HepG2 (cell line): ENCODE measurements around the gene SEMA4B. TPM values are rescaled to one million over a fixed set of nuclear protein-coding genes. Genes with fewer than 3 reads are reported as not detected.

ENCODE experiments used
- CERS6 ChIP-seq: sonication (generic); formaldehyde crosslinking; IDR thresholded peaks from 2 replicates; pipeline ENCODE4 v1.5.0; 2020; ENCODE audit warnings: missing genetic modification reagents
- HDAC6 ChIP-seq: fragments of 200-600 bp; sonication (generic); IDR thresholded peaks from 2 replicates; pipeline ENCODE4 v1.7.0; 2017; ENCODE audit warnings: mild to moderate bottlenecking, antibody characterized with exemption, low read length, low read depth
- HNRNPH1 ChIP-seq: fragments of 200-400 bp; formaldehyde crosslinking; optimal IDR thresholded peaks from 2 replicates; pipeline ENCODE3; 2017; ENCODE audit warnings: mild to moderate bottlenecking, low read depth, low read length
- JUNB ChIP-seq: sonication (generic); formaldehyde crosslinking; IDR thresholded peaks from 2 replicates; pipeline ENCODE4 v1.8.0; 2022; ENCODE audit warnings: missing genetic modification reagents, mild to moderate bottlenecking, borderline replicate concordance
- MED1 ChIP-seq: sonication (generic); formaldehyde crosslinking; IDR thresholded peaks from 2 replicates; pipeline ENCODE4 v1.4.0; 2020; ENCODE audit warnings: missing genetic modification reagents
- NFIB ChIP-seq: sonication (generic); formaldehyde crosslinking; IDR thresholded peaks from 2 replicates; pipeline ENCODE4 v1.9.0; 2021; ENCODE audit warnings: missing genetic modification reagents, mild to moderate bottlenecking, borderline replicate concordance
- RARA ChIP-seq: IDR thresholded peaks from 2 replicates; pipeline ENCODE4 v1.6.1; 2016; ENCODE audit warnings: missing genetic modification reagents, missing compliant biosample characterization
- RERE ChIP-seq: IDR thresholded peaks from 2 replicates; pipeline ENCODE4 v1.6.1; 2016; ENCODE audit warnings: low read depth, missing genetic modification reagents, missing compliant biosample characterization
- RXRB ChIP-seq: IDR thresholded peaks from 2 replicates; pipeline ENCODE4 v1.6.1; 2016; ENCODE audit warnings: borderline replicate concordance, missing genetic modification reagents, missing compliant biosample characterization
- TCF7 ChIP-seq: sonication (generic); IDR thresholded peaks from 2 replicates; pipeline ENCODE4 v1.6.1; 2016; ENCODE audit warnings: antibody characterized with exemption, low read depth
- TEAD2 ChIP-seq: sonication (generic); formaldehyde crosslinking; IDR thresholded peaks from 2 replicates; pipeline ENCODE4 v1.9.0; 2021; ENCODE audit warnings: missing genetic modification reagents
- ZBTB46 ChIP-seq: sonication (generic); formaldehyde crosslinking; IDR thresholded peaks from 2 replicates; pipeline ENCODE4 v1.4.0; 2020; ENCODE audit warnings: mild to moderate bottlenecking, missing genetic modification reagents, borderline replicate concordance
- ZFX ChIP-seq: sonication (generic); formaldehyde crosslinking; IDR thresholded peaks from 2 replicates; pipeline ENCODE4 v1.4.0; 2020; ENCODE audit warnings: mild to moderate bottlenecking, low read depth, missing genetic modification reagents, moderate library complexity
- ZNF253 ChIP-seq: sonication (generic); formaldehyde crosslinking; IDR thresholded peaks from 2 replicates; pipeline ENCODE4 v1.8.0; 2022; ENCODE audit warnings: mild to moderate bottlenecking, missing genetic modification reagents, borderline replicate concordance
- ZNF446 ChIP-seq: sonication (generic); formaldehyde crosslinking; IDR thresholded peaks from 2 replicates; pipeline ENCODE4 v1.5.0; 2020; ENCODE audit warnings: mild to moderate bottlenecking, missing genetic modification reagents
- ZNF496 ChIP-seq: sonication (generic); formaldehyde crosslinking; IDR thresholded peaks from 2 replicates; pipeline ENCODE4 v1.8.1; 2023; ENCODE audit warnings: mild to moderate bottlenecking, moderate library complexity, missing genetic modification reagents; ENCODE audit not compliant: insufficient replicate concordance
- ZNF501 ChIP-seq: sonication (generic); formaldehyde crosslinking; IDR thresholded peaks from 2 replicates; pipeline ENCODE4 v1.5.1; 2020; ENCODE audit warnings: mild to moderate bottlenecking, moderate library complexity, missing genetic modification reagents
- ZNF510 ChIP-seq: sonication (generic); formaldehyde crosslinking; IDR thresholded peaks from 2 replicates; pipeline ENCODE4 v1.4.0; 2020; ENCODE audit warnings: low read depth, mild to moderate bottlenecking, missing genetic modification reagents
- polyA plus RNA-seq, 8 experiments: library from polyadenylated mRNA; depleted of rRNA in 3 of 8; stranded (reverse) in 7 of 8; unstranded in 1 of 8; fragments of >200 nt; fragmentation: Illumina TruSeq in 4 of 8; extraction: Trizol in 4 of 8; gene quantifications; 2 replicates each; pipeline versions ENCODE4 v1.2.1 to v1.2.3, GENCODE V29; 2011 to 2016; ENCODE audit warnings: low read depth in 4 of 8, missing spikeins in 1 of 8, mixed read lengths in 1 of 8; ENCODE audit not compliant: insufficient read depth in 1 of 8
- total RNA-seq, 5 experiments: library from RNA; depleted of rRNA; stranded (reverse); fragments of >200 nt; fragmentation: Illumina TruSeq; extraction: Trizol; gene quantifications; 2 replicates each; pipeline ENCODE4 v1.2.3, GENCODE V29; 2016; ENCODE audit warnings: low read depth in 1 of 5
- TF ChIP-seq, protein P1 (sequence below): sonication (generic); formaldehyde crosslinking; IDR thresholded peaks from 2 replicates; pipeline ENCODE4 v1.4.0; 2020; ENCODE audit warnings: missing genetic modification reagents

Gene SEMA4B
- total and polyA plus RNA-seq, 2 of the 13 experiments (the other 11 are each of a cell fraction or from before 2014, with no cell fraction given) = 2.1 to 17.0 TPM

DNA sequence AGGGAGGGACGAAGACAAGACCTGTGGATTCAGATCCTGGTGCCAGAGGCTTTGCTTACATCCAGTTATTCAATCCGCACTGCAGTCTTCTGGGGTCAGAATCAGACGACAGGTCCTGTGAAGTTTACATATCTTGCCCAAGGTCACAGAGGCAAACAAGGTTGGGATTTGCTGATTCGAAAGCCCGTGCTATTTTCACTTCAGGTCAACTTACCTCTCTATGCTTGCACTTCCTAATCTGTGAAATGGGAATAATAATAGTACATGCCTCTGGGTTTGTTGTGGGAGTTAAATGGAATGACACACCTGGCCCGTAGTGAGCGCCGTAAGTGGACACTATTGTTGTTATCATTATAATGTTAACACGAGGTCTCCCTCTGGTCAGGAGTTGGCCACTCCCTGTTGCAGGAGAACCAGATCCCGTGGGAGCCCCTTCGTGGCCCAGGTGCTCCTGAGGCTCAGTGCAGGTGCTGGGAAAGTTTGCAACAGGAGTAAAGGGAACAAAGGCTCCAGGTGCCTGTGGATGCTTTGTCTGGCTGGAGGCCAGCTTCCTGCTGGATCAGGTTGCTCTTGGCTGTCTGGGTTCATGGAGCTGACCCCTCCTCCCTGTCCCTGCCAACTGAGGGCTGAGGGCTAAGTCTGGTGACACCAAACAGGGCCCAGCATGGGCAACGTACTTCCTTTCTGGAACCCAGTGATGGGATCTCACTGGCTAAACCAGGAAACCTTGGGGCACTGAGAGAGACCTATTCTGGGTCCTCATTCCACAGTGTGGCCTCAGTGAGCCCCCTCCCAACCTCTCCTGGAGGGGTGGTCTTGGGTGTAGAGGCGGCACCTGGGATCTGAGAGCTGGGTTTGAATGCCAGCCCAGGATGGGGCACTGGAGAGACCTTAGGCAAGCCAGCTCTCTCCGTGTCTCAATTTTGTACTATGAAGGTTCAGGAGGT, 40.1 kb upstream of the SEMA4B start (continued):
- TF ChIP-seq CERS6 (no peak), TEAD2 (CRISPR knock-in tag) (no peak), RARA (CRISPR knock-in tag) (peak; percentile 87), RERE (CRISPR knock-in tag) (no peak), ZNF510 (no peak), ZNF496 (CRISPR knock-in tag) (no peak), ZBTB46 (CRISPR knock-in tag) (no peak), ZNF446 (CRISPR knock-in tag) (no peak), ZNF501 (CRISPR knock-in tag) (no peak; the same call in none of the 2 replicates), ZNF253 (no peak), MED1 (peak; percentile 57), HNRNPH1 (no peak), NFIB (no peak), JUNB (no peak), RXRB (peak; percentile 62; the same call in 1 of the 2 replicates), ZFX (CRISPR knock-in tag) (no peak), TCF7 (no peak), HDAC6 (no peak)
- TF ChIP-seq, protein P1, sequence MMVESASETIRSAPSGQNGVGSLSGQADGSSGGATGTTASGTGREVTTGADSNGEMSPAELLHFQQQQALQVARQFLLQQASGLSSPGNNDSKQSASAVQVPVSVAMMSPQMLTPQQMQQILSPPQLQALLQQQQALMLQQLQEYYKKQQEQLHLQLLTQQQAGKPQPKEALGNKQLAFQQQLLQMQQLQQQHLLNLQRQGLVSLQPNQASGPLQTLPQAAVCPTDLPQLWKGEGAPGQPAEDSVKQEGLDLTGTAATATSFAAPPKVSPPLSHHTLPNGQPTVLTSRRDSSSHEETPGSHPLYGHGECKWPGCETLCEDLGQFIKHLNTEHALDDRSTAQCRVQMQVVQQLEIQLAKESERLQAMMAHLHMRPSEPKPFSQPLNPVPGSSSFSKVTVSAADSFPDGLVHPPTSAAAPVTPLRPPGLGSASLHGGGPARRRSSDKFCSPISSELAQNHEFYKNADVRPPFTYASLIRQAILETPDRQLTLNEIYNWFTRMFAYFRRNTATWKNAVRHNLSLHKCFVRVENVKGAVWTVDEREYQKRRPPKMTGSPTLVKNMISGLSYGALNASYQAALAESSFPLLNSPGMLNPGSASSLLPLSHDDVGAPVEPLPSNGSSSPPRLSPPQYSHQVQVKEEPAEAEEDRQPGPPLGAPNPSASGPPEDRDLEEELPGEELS (CRISPR knock-in tag) = peak; percentile 9; the same call in 1 of the 2 replicates
